Muscle of back (tissue), 11 donors: ENCODE results near the gene CRADD. TPM values are rescaled to one million over a fixed set of nuclear protein-coding genes. Genes with fewer than 3 reads are reported as not detected.
"Not testable (repeated sequence)": the region's sequence is repeated elsewhere in the genome, so short reads cannot be mapped to it uniquely, and the experiment has no call there.

Experiments
- DNase-seq, 3 donors: peaks; one replicate each; pipeline versions ENCODE4 v3.0.0 to v3.0.0-alpha.2; 2013
- polyA plus RNA-seq, 10 donors: library from polyadenylated mRNA; unstranded; fragments of 120-200 nt; gene quantifications; one replicate each; pipeline ENCODE4 v1.2.1, GENCODE V29; 2013; ENCODE audit not compliant: insufficient read length in 10 of 10

CRADD gene
- polyA plus RNA-seq, 10 donors = 10.0 to 14.3 (median 12.4) TPM

GRCh38 chr12:93736640-93737178 is 59.5 kb downstream of the CRADD start:
- DNase-seq = no peak

GRCh38 chr12:93737457-93738198 is 60.5 kb downstream of the CRADD start:
- DNase-seq = no peak

GRCh38 chr12:93738199-93739058 is 61.3 kb downstream of the CRADD start:
- no peak for DNase-seq

GRCh38 chr12:93740751-93741150 is 63.6 kb downstream of the CRADD start:
- DNase-seq = peak in 1 of 3 donors; percentile 43

- no peak for DNase-seq
These were observed 64.5 kb downstream of the CRADD start for GRCh38 chr12:93741659-93742109.

- peak; percentile 56 to 85 (median 68) for DNase-seq
These were observed 65.1 kb downstream of the CRADD start for GRCh38 chr12:93742110-93742934.

GRCh38 chr12:93743229-93743998 is 66.2 kb downstream of the CRADD start:
- no peak for DNase-seq

GRCh38 chr12:93743999-93744689 is 67.0 kb downstream of the CRADD start:
- no peak for DNase-seq

GRCh38 chr12:93745286-93745685 is 68.1 kb downstream of the CRADD start:
- DNase-seq = no peak

GRCh38 chr12:93746572-93747168 is 69.5 kb downstream of the CRADD start:
- no peak for DNase-seq

GRCh38 chr12:93748672-93749383 is 71.7 kb downstream of the CRADD start:
- DNase-seq = no peak

GRCh38 chr12:93749515-93749914 is 72.3 kb downstream of the CRADD start:
- no peak for DNase-seq

- DNase-seq = no peak
These were observed 72.9 kb downstream of the CRADD start for GRCh38 chr12:93750056-93750455.

- DNase-seq = no peak
These were observed 74.9 kb downstream of the CRADD start for GRCh38 chr12:93751864-93752610.

GRCh38 chr12:93753285-93753684 is 76.1 kb downstream of the CRADD start:
- no peak for DNase-seq

GRCh38 chr12:93753838-93754429 is 76.8 kb downstream of the CRADD start:
- no peak for DNase-seq

- not testable (repeated sequence) for DNase-seq
These were observed 77.7 kb downstream of the CRADD start for GRCh38 chr12:93754859-93755258.

GRCh38 chr12:93756288-93756687 is 79.1 kb downstream of the CRADD start:
- DNase-seq = no peak
